Activated naive CD8-positive, alpha-beta T cell (primary cell): ENCODE measurements around the gene PAOX.

Experiments used
- H3K27ac Mint-ChIP-seq: one replicate; pipeline ENCODE4 v1.8.0; 2021; ENCODE audit warnings: mixed read lengths
- H3K27me3 Mint-ChIP-seq: one replicate; pipeline ENCODE4 v1.8.0; 2021; ENCODE audit warnings: mixed read lengths
- H3K36me3 Mint-ChIP-seq: one replicate; pipeline ENCODE4 v1.8.0; 2021; ENCODE audit warnings: mixed read lengths
- H3K4me1 Mint-ChIP-seq: one replicate; pipeline ENCODE4 v1.8.0; 2021; ENCODE audit warnings: low read depth, mixed read lengths
- H3K4me3 Mint-ChIP-seq: one replicate; pipeline ENCODE4 v1.8.0; 2021; ENCODE audit warnings: mild to moderate bottlenecking, mixed read lengths
- H3K9me3 Mint-ChIP-seq: one replicate; pipeline ENCODE4 v1.8.0; 2021; ENCODE audit warnings: low read depth, mixed read lengths

Gene PAOX

DNA sequence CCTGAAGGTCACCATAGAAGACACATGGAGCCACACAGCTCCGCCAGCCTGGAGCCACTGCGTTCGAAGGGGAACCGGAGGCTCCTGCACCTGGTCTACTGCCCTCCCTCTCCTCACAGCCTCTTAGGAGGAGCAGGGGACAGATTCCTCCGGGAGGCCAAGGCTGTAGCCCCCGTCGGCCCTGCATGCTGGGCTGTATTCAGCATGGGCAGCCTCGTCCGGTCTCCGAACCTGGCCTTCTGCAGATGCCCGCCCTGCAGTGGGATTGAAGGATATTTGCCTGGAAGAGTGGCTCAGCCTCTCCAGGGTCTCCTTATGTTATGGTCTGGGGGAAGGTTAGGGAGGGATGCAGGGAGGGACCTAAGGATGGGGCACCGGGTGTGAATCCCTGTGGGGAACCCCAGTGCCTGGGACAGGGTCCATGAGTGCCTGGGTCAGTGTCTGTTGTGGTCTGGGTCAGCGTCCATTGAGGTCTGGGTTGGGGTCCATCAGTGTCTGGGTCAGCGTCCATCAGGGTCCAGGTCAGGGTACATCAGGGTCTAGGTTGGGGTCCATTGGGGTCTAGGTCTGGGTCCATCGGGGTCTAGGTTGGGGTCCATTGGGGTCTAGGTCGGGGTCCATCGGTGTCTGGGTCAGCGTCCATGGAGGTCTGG lies 61.7 kb downstream of the PAOX start:
- no peak overlapping the region for H3K27ac Mint-ChIP-seq
- H3K4me1 Mint-ChIP-seq = peaks cover 13% of the 10 kb centered on the region
- H3K36me3 Mint-ChIP-seq = peaks cover 8% of the 10 kb centered on the region
- H3K9me3 Mint-ChIP-seq = no peaks in the 10 kb centered on the region
- peaks cover 9% of the 10 kb centered on the region for H3K27me3 Mint-ChIP-seq
- no peak overlapping the region for H3K4me3 Mint-ChIP-seq
